Suprapubic skin (tissue), 4 donors: ENCODE data around the gene PTOV1. TPM values are rescaled to one million over a fixed set of nuclear protein-coding genes. Genes with fewer than 3 reads are reported as not detected.

Experiments used
- DNase-seq, 2 donors: peaks; one replicate each; pipeline ENCODE4 v3.0.0-alpha.2; 2019; ENCODE audit warnings: low spot score in 2 of 2
- H3K27ac ChIP-seq: fragments of 200-600 bp; sonication (generic); one replicate; pipeline ENCODE4 v1.5.1; 2019
- H3K27me3 ChIP-seq: fragments of 200-600 bp; sonication (generic); one replicate; pipeline ENCODE4 v1.5.1; 2019
- H3K36me3 ChIP-seq: fragments of 200-600 bp; sonication (generic); one replicate; pipeline ENCODE4 v1.5.1; 2019
- H3K4me1 ChIP-seq: fragments of 200-600 bp; sonication (generic); one replicate; pipeline ENCODE4 v1.5.1; 2019
- H3K4me3 ChIP-seq: fragments of 200-600 bp; sonication (generic); one replicate; pipeline ENCODE4 v1.5.1; 2019; ENCODE audit warnings: mild to moderate bottlenecking
- H3K9me3 ChIP-seq: fragments of 200-600 bp; sonication (generic); one replicate; pipeline ENCODE4 v1.5.1; 2019
- EP300 ChIP-seq: sonication (generic); formaldehyde crosslinking; IDR thresholded peaks from one replicate; pipeline ENCODE4 v1.6.1; 2017; ENCODE audit warnings: antibody characterized with exemption
- POLR2A ChIP-seq, 2 donors: fragments of 450-650 bp; IDR thresholded peaks; one replicate each; pipeline ENCODE4 v1.6.1; 2017; ENCODE audit warnings: antibody characterized with exemption in 2 of 2, mild to moderate bottlenecking in 2 of 2, moderate library complexity in 2 of 2
- POLR2AphosphoS5 ChIP-seq, 3 donors: sonication (generic); formaldehyde crosslinking; IDR thresholded peaks; one replicate each; pipeline ENCODE4 v1.6.1; 2017; ENCODE audit warnings: antibody characterized with exemption in 3 of 3
- WGBS: methylation state at CpG from one replicate; pipeline ENCODE4 v1.1.5; 2018; 5-methylcytosine and 5-hydroxymethylcytosine counted together
- total RNA-seq, 4 donors: library from RNA; depleted of rRNA; stranded (reverse); fragments of >200 nt; gene quantifications; one replicate each; pipeline ENCODE4 v1.1.0, GENCODE V29; 2016
- TF ChIP-seq, protein P1 (sequence below), 2 donors: fragments of 200-600 bp in 1 of 2; fragments of 450-650 bp in 1 of 2; sonication (generic) in 1 of 2; IDR thresholded peaks; one replicate each; pipeline ENCODE4 v1.5.1; 2016 to 2019; ENCODE audit warnings: antibody characterized with exemption in 2 of 2, mild to moderate bottlenecking in 1 of 2, moderate library complexity in 1 of 2

The PTOV1 gene
- total RNA-seq, 4 donors from 2014 or later = 82.2 to 147 (median 91.2) TPM

DNA sequence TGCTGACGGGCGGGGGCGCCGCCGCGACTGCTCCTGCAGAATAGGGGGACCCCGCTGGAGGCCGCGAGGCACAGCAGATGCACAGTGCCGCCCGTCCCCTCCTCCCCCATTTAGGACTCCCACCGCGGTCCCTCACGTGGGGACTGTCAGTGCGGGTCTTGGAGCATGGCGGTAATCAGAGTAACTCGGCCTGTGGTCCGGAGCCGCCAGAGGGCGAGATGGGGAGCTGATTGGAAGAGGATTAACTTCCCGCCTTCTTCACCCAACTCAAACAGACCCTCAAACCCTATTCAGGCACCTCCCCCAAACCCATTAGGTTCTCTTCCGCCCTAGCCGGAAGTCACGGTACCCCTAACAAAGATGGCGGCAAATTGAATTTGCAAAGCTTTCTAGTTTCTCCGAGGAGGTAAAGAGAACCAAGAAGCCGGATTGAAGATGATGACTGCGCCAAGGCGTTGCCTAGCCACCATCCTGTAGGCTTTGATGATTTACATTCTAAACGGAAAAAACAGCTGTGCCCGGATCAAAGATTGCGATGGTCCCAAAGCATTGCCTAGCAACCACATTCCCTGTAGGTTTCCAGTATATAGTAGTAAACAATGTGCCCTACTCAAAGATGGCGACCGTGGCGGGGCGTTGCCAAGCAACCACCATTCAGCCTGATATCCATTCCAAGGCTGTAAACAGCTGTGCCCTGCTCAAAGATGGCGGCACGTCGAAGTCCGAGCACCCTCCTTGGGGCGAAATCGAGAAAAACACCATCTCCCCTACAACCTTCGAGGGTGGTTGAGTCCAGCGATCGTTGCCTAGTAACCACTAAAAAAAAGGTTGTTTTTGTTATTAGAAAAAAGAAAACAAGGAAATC, 37.7 kb upstream of the PTOV1 start, which contains the start of gene FUZ:
FUZ (minus strand) TSS at position 296 of the 865 bp plus-strand sequence; CDS start at position 110, 186 bp downstream.
- Histone ChIP-seq H3K36me3 (no peaks in the 10 kb centered on the region), H3K4me3 (peak within 1 kb of the TSS; percentile 71), H3K4me1 (peaks cover 41% of the 10 kb centered on the region), H3K9me3 (no peaks in the 10 kb centered on the region), H3K27ac (peak within 1 kb of the TSS; percentile 89), H3K27me3 (no peaks in the 10 kb centered on the region)
- TF ChIP-seq POLR2A (IDR thresholded peaks at IDR 0.05) (no peak), POLR2AphosphoS5 (IDR thresholded peaks at IDR 0.05) (peak in 1 of 3 donors; percentile 95), EP300 (no peak)
- TF ChIP-seq, protein P1, sequence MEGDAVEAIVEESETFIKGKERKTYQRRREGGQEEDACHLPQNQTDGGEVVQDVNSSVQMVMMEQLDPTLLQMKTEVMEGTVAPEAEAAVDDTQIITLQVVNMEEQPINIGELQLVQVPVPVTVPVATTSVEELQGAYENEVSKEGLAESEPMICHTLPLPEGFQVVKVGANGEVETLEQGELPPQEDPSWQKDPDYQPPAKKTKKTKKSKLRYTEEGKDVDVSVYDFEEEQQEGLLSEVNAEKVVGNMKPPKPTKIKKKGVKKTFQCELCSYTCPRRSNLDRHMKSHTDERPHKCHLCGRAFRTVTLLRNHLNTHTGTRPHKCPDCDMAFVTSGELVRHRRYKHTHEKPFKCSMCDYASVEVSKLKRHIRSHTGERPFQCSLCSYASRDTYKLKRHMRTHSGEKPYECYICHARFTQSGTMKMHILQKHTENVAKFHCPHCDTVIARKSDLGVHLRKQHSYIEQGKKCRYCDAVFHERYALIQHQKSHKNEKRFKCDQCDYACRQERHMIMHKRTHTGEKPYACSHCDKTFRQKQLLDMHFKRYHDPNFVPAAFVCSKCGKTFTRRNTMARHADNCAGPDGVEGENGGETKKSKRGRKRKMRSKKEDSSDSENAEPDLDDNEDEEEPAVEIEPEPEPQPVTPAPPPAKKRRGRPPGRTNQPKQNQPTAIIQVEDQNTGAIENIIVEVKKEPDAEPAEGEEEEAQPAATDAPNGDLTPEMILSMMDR (IDR thresholded peaks at IDR 0.05) = peak; percentile 20 to 23
- peak; percentile 99 for DNase-seq
- WGBS = 0% methylated on average over 19 of the region's 45 CpGs

DNA sequence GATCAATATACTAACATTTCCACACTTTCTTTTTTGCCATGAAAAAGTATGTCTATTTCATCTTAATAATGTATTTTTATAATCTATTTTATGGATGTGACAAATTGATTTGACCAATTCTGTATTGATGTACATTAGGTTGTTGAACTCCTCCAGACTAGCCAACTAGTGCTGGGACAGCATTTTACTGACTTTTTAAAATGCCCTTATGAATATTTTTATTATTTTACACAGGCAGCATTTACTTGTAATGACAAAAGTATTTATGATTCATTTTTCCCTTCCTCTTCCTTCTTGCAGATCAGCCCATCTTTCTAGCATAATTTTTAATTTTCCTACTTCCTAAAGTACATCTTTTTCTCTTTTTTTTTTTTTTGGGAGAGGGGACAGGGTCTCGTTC, 36.9 kb upstream of the PTOV1 start:
- 60% methylated on average over 1 of the region's 1 CpG for WGBS
- H3K9me3 ChIP-seq = no peaks in the 10 kb centered on the region
- H3K27me3 ChIP-seq = no peaks in the 10 kb centered on the region
- H3K36me3 ChIP-seq = no peaks in the 10 kb centered on the region
- TF ChIP-seq, protein P1 (IDR thresholded peaks at IDR 0.05) = no peak
- TF ChIP-seq POLR2A (IDR thresholded peaks at IDR 0.05) (no peak), EP300 (no peak), POLR2AphosphoS5 (IDR thresholded peaks at IDR 0.05) (no peak)
- peak overlapping the region; percentile 89 for H3K27ac ChIP-seq
- DNase-seq = no peak
- H3K4me3 ChIP-seq = peak overlapping the region; percentile 71
- peaks cover 39% of the 10 kb centered on the region for H3K4me1 ChIP-seq

DNA sequence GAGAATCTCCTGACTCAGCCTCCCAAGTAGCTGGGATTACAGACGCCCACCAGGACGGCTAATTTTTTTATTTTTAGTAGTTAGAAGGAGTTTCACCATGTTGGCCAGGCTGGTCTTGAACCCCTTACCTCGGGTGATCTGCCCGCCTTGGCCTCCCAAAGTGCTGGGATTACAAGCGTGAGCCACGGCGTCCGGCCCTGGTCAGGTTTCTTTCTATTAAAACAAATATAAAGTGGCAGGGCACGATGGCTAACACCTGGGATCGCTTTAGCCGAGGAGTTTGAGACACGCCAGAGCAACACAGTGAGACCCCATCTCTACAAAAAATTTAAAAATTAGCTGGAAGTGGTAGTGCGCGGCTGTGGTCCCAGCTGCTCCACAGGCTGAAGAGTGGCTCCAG, 34.4 kb upstream of the PTOV1 start:
- WGBS = 90% methylated on average over 14 of the region's 14 CpGs
- peak overlapping the region; percentile 95 for H3K27ac ChIP-seq
- DNase-seq = peak in 1 of 2 donors; percentile 68
- H3K27me3 ChIP-seq = no peaks in the 10 kb centered on the region
- TF ChIP-seq EP300 (no peak), POLR2A (IDR thresholded peaks at IDR 0.05) (no peak), POLR2AphosphoS5 (IDR thresholded peaks at IDR 0.05) (no peak)
- TF ChIP-seq, protein P1 (IDR thresholded peaks at IDR 0.05) = no peak
- H3K4me3 ChIP-seq = no peak overlapping the region
- H3K4me1 ChIP-seq = peaks cover 38% of the 10 kb centered on the region
- peaks cover 5% of the 10 kb centered on the region for H3K36me3 ChIP-seq
- H3K9me3 ChIP-seq = no peaks in the 10 kb centered on the region

DNA sequence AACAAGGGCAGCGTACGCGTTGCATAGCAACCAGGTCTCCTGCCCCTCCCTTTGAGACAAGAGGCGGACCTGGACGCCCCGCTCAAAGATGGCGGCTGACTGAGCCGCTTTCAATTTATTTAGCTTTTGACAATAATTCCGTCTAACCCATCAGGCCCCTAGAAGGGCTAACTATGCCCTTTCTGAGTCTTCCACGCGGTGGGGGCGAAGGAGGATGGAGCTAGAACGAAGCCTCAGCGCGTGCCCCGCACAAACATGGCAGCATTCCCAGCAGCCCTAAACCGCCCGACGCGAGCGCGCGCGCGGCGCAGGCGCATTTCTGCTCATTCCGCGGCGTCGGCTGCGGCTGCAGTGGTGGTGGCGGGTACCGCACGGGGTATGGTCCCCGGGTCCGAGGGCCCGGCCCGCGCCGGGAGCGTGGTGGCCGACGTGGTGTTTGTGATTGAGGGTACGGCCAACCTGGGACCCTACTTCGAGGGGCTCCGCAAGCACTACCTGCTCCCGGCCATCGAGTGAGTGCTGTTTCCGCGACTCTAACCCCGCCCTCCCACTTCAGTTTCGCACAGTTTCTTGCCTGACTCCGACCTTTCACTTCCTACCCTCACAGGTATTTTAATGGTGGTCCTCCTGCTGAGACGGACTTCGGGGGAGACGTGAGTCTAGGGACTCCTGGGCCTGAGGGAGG, 32.9 kb upstream of the PTOV1 start, which contains the start of gene MED25:
MED25 (plus strand) TSS at position 326 of the 685 bp plus-strand sequence; CDS start at position 379, 53 bp downstream.
- Histone ChIP-seq H3K36me3 (peaks cover 9% of the 10 kb centered on the region), H3K4me1 (peaks cover 28% of the 10 kb centered on the region), H3K4me3 (peak within 1 kb of the TSS; percentile 70), H3K27me3 (no peaks in the 10 kb centered on the region), H3K9me3 (no peaks in the 10 kb centered on the region), H3K27ac (peak within 1 kb of the TSS; percentile 95)
- TF ChIP-seq POLR2A (IDR thresholded peaks at IDR 0.05) (peak in 1 of 2 donors; percentile 38), EP300 (no peak), POLR2AphosphoS5 (IDR thresholded peaks at IDR 0.05) (peak in 1 of 3 donors; percentile 89)
- TF ChIP-seq, protein P1 (IDR thresholded peaks at IDR 0.05) = peak; percentile 44 to 67
- peak; percentile 89 to 92 for DNase-seq
- 0% methylated on average over 21 of the region's 57 CpGs for WGBS
